ENCODE measurements around the gene ZNF514.
"Not testable (repeated sequence)": the region's sequence is repeated elsewhere in the genome, so short reads cannot be mapped to it uniquely, and the experiment has no call there.

Gene ZNF514

GRCh38 chr2:95122197-95122551 lies 37.5 kb downstream of the ZNF514 start:
- DNase-seq, result no peak

DNA sequence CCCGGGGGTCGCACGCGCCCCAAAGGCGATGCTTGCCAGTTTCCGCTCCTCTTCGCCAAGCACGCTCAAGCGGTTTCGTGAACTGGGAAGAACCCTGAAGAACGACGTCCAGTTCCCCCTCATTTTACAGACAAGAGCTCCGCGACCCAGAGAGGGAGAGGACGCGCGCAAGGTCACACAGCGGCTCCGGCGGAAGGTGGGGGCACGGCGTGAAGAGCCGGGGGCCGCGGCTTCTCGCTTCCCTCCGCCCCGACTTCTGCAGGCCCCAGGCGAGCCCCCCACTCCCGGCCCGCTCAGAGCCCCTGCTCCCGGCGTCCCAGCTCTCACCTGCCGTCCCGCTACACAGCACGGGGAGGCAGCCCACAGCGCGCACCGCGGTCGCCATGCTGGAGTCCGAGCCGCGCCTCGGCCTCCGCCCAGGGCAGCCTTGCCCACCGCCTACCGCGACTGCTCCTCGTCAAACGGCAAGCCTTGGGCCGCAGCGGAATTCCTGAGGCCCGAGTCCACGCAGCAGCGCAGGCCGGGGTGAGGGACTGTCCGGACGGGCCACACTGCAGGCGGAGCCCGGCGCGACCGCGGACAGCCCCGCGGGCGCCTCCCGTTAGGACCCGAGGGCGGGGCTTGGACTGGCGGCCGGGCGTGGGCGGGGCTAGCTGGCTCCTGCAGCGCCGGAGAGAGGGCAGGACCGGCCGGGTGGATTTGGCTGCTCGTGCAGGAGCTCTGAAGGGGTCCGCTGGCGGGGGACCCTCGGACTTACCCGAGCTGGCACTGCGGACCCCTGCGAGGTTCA lies 38.0 kb downstream of the ZNF514 start, which contains the start of gene MRPS5:
Gene MRPS5 (minus strand): TSS at position 402 of the 790 bp plus-strand sequence. CDS start 17 bp downstream, at position 385.
- DNase-seq, result peak; percentile 92

- no peak for DNase-seq
These were observed 38.6 kb downstream of the ZNF514 start for GRCh38 chr2:95121093-95121406.

- peak; percentile 75 for DNase-seq
These were observed 44.2 kb downstream of the ZNF514 start for GRCh38 chr2:95115418-95115817.

DNA sequence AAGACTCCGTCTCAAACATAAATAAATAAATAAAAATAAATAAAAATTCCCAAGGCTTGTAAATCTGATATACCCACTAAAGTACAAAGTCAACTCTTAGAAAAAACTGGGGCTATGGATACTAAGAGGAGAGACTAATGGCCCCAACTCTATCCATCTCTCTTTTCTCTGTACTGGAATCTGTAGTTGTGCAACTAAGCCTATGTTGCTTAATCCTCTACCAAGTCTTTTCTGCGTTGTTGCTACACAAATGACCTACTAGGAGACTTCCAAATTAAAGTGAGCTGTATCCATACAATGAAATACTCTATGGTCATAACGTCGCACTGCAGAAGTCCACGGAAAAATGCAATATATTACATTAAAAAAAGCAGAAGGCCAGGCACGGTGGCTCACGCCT lies 46.2 kb downstream of the ZNF514 start:
- no peak for DNase-seq

DNA sequence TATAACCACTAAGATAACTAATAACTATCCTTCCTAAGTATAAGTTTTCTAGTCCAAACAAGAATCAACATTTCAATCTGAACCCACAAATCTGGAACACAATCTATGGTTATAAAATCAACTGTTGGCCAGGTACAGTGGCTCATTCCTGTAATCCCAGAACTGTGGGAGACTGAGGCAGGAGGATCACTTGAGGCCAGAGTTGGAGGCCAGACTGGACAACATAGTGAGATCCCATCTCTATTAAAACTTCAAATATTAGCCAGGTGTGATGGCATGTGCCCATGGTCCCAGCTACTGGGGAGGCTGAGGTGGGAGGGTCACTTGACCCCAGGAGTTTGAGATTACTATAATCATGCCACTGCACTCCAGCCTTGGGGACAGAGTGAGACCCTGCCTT lies 49.3 kb downstream of the ZNF514 start:
- DNase-seq, result no peak

GRCh38 chr2:95109260-95109659 lies 50.4 kb downstream of the ZNF514 start:
- no peak for DNase-seq

- DNase-seq, result no peak
These were observed 53.6 kb downstream of the ZNF514 start for GRCh38 chr2:95106081-95106480.

DNA sequence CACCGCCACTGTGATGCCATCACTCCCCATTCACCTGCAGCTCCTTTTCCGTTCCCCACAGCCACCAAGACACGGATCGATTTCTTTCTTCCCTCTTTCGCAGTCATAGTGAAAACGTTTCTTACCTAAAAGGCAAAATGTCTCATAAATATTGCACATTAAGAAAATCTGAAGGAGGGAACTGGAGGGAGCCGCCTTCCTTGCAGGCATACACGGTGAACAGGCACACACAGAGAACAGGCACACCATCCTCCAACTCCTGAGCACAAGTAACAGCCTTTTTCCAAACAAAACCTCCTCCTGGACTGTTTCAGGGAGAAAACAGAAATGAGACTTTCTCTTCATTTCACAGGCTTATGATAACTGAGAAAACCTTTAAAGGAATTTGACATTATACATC lies 55.0 kb downstream of the ZNF514 start:
- no peak for DNase-seq

DNA sequence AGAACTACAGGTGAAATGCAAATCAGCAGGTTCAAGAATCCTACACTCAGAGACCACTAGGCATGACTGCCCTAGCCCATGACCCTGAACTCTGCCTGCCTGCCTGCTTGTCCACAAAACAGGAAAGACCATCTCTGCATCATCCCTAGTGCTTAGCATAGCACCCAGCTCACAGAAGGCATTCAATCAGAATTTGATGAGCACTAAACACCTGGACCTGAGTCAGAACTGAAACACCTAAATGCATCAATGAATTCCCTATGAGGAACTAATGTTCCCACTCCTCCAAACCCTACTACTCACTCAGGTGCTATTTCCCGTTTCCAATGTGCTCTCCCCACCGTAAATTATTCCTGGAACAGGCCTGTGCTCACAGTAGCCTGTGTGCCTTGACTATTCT lies 59.7 kb downstream of the ZNF514 start:
- DNase-seq, result no peak

- DNase-seq, result not testable (repeated sequence)
These were observed 61.4 kb downstream of the ZNF514 start for GRCh38 chr2:95098273-95098672.

Data from activated naive CD4-positive, alpha-beta T cell treated with Interleukin-2 at 50 U/mL for 16 hours (primary cell).